ENCODE results near the gene NAP1L4. TPM values are rescaled to one million over a fixed set of nuclear protein-coding genes. Genes with fewer than 3 reads are reported as not detected.

NAP1L4 gene
- total and polyA plus RNA-seq, 10 donors, result 79.5 to 137 (median 114) TPM

GRCh38 chr11:3022300-3022967 is 30.3 kb upstream of the NAP1L4 start:
- H3K4me3 ChIP-seq, result no peak overlapping the region
- DNase-seq, result no peak
- no peaks in the 10 kb centered on the region for H3K9me3 ChIP-seq
- no peaks in the 10 kb centered on the region for H3K27me3 ChIP-seq (replicated peaks in 1 of 7)
- peak overlapping the region in 4 of 8 donors; percentile 41 to 61 (median 53) for H3K27ac ChIP-seq
- H3K4me1 ChIP-seq, result peaks cover 0 to 25% (median 19%) of the 10 kb centered on the region in 6 donors
- TF ChIP-seq POLR2AphosphoS5 (IDR thresholded peaks at IDR 0.05), result no peak
- no peak for TF ChIP-seq POLR2A (IDR thresholded peaks at IDR 0.05)
- no peak for TF ChIP-seq CTCF (IDR thresholded peaks at IDR 0.05 in 8 of 11, conservative IDR thresholded peaks at IDR 0.05 in 3 of 11)
- intact Hi-C loops (cut with DNase I; ENCODE audit: low total_unique reads), result loop anchor here (10.0 kb wide), 1 partner anchor 48 kb away; no protein-coding TSS in a partner anchor
- H3K36me3 ChIP-seq, result peaks cover 6 to 94% (median 61%) of the 10 kb centered on the region in 6 donors
- WGBS, 5 donors, result 42 to 67% (median 51%) methylated on average over 13 to 14 of the region's 14 CpGs

GRCh38 chr11:3021125-3021524 is 29.0 kb upstream of the NAP1L4 start:
- Histone ChIP-seq H3K4me3 (no peak overlapping the region), H3K27ac (no peak overlapping the region), H3K4me1 (peaks cover 0 to 30% (median 19%) of the 10 kb centered on the region in 6 donors), H3K27me3 (replicated peaks in 1 of 7) (no peaks in the 10 kb centered on the region), H3K36me3 (peaks cover 6 to 94% (median 62%) of the 10 kb centered on the region in 6 donors), H3K9me3 (no peaks in the 10 kb centered on the region)
- no peak for DNase-seq
- WGBS, 5 donors, result 71 to 84% (median 73%) methylated on average over 4 of the region's 4 CpGs
- TF ChIP-seq POLR2A (IDR thresholded peaks at IDR 0.05), result no peak
- peak in 6 of 11 experiments; percentile 19 to 61 (median 34) for TF ChIP-seq CTCF (IDR thresholded peaks at IDR 0.05 in 8 of 11, conservative IDR thresholded peaks at IDR 0.05 in 3 of 11)
- intact Hi-C loops (cut with DNase I; ENCODE audit: low total_unique reads), result loop anchor here (10.0 kb wide), 1 partner anchor 46 kb away; no protein-coding TSS in a partner anchor

- Histone ChIP-seq H3K36me3 (peaks cover 6 to 94% (median 63%) of the 10 kb centered on the region in 6 donors), H3K4me1 (peaks cover 0 to 41% (median 21%) of the 10 kb centered on the region in 6 donors), H3K27me3 (replicated peaks in 1 of 7) (no peaks in the 10 kb centered on the region), H3K9me3 (no peaks in the 10 kb centered on the region), H3K4me3 (no peak overlapping the region), H3K27ac (no peak overlapping the region)
- 93 to 97% (median 96%) methylated on average over 8 to 12 of the region's 12 CpGs for WGBS, 5 donors
- intact Hi-C loops (cut with DNase I; ENCODE audit: low total_unique reads), result loop anchor here (10.0 kb wide), 1 partner anchor 45 kb away; no protein-coding TSS in a partner anchor
- DNase-seq, result no peak
- peak in 1 of 3 donors; percentile 29 for TF ChIP-seq POLR2AphosphoS5 (IDR thresholded peaks at IDR 0.05)
- no peak for TF ChIP-seq CTCF (IDR thresholded peaks at IDR 0.05 in 8 of 11, conservative IDR thresholded peaks at IDR 0.05 in 3 of 11)
Observed at GRCh38 chr11:3020011-3020410, 27.9 kb upstream of the NAP1L4 start.

- 76 to 92% (median 80%) methylated on average over 5 of the region's 5 CpGs for WGBS, 5 donors
- intact Hi-C loops (cut with DNase I; ENCODE audit: low total_unique reads), result no loop called here
- DNase-seq, result no peak
- Histone ChIP-seq H3K4me1 (peaks cover 0 to 53% (median 26%) of the 10 kb centered on the region in 6 donors), H3K27ac (peak overlapping the region in 1 of 8 donors; percentile 6), H3K4me3 (no peak overlapping the region), H3K36me3 (peaks cover 6 to 96% (median 67%) of the 10 kb centered on the region in 6 donors), H3K27me3 (replicated peaks in 1 of 7) (no peaks in the 10 kb centered on the region), H3K9me3 (no peaks in the 10 kb centered on the region)
- TF ChIP-seq POLR2A (IDR thresholded peaks at IDR 0.05), result no peak
- TF ChIP-seq CTCF (IDR thresholded peaks at IDR 0.05 in 8 of 11, conservative IDR thresholded peaks at IDR 0.05 in 3 of 11), result no peak
- no peak for TF ChIP-seq POLR2AphosphoS5 (IDR thresholded peaks at IDR 0.05)
Observed at GRCh38 chr11:3018596-3018995, 26.5 kb upstream of the NAP1L4 start.
